Thoracic aorta (tissue), 2 donors: ENCODE measurements around the gene EXO1. TPM values are rescaled to one million over a fixed set of nuclear protein-coding genes. Genes with fewer than 3 reads are reported as not detected.

ENCODE experiments used
- ATAC-seq: fragments of 150-250 bp; one replicate; pipeline ENCODE4 v1.8.0; 2017; ENCODE audit warnings: low read depth; ENCODE audit not compliant: insufficient number of reproducible peaks, low FRiP score
- DNase-seq: peaks from one replicate; pipeline ENCODE4 v3.0.0-alpha.2; 2020; ENCODE audit warnings: low spot score
- H3K27ac ChIP-seq, 2 donors: fragments of 200-600 bp; sonication (generic); 1 replicate in 1 of 2; 2 replicates in 1 of 2; pipeline ENCODE4 v1.5.1; 2016; ENCODE audit warnings: mild to moderate bottlenecking in 2 of 2, moderate library complexity in 2 of 2
- H3K27me3 ChIP-seq: fragments of 200-600 bp; sonication (generic); replicated peaks from 2 replicates; pipeline ENCODE4 v1.6.0; 2016; ENCODE audit warnings: mild to moderate bottlenecking; ENCODE audit not compliant: insufficient read depth
- H3K36me3 ChIP-seq: fragments of 200-600 bp; sonication (generic); one replicate; pipeline ENCODE4 v1.5.1; 2016
- H3K4me1 ChIP-seq, 2 donors: fragments of 200-600 bp; sonication (generic); 1 replicate in 1 of 2; 2 replicates in 1 of 2; pipeline versions ENCODE4 v1.5.1 to v1.6.0; 2016; ENCODE audit warnings: low read depth in 2 of 2, mild to moderate bottlenecking in 1 of 2; ENCODE audit not compliant: control insufficient read depth in 1 of 2
- H3K4me3 ChIP-seq: fragments of 200-600 bp; sonication (generic); 2 replicates; pipeline ENCODE4 v1.5.1; 2016; ENCODE audit warnings: mild to moderate bottlenecking
- H3K9me3 ChIP-seq: fragments of 200-600 bp; sonication (generic); 2 replicates; pipeline ENCODE4 v1.5.1; 2016
- CTCF ChIP-seq: fragments of 200-600 bp; sonication (generic); IDR thresholded peaks from one replicate; pipeline ENCODE4 v1.5.1; 2019; ENCODE audit warnings: antibody characterized with exemption
- total RNA-seq, 2 donors: library from RNA; depleted of rRNA; stranded (reverse); fragments of >200 nt; gene quantifications; one replicate each; pipeline versions ENCODE4 v1.1.0 to v1.2.3, GENCODE V29; 2016

Gene EXO1
- total RNA-seq, 2 donors from 2014 or later = 0.42 TPM; not detected in 1

GRCh38 chr1:241857131-241857530, 9.1 kb downstream of the EXO1 start:
- Histone ChIP-seq H3K4me3 (no peak overlapping the region), H3K9me3 (no peaks in the 10 kb centered on the region), H3K27me3 (no peaks in the 10 kb centered on the region), H3K4me1 (no peaks in the 10 kb centered on the region), H3K36me3 (no peaks in the 10 kb centered on the region), H3K27ac (no peak overlapping the region)
- no peak for TF ChIP-seq CTCF
- no peak for DNase-seq
- no peak for ATAC-seq

GRCh38 chr1:241860922-241861321, 12.9 kb downstream of the EXO1 start:
- Histone ChIP-seq H3K9me3 (no peaks in the 10 kb centered on the region), H3K27ac (no peak overlapping the region), H3K4me3 (no peak overlapping the region), H3K36me3 (no peaks in the 10 kb centered on the region), H3K4me1 (no peaks in the 10 kb centered on the region), H3K27me3 (no peaks in the 10 kb centered on the region)
- DNase-seq = no peak
- no peak for TF ChIP-seq CTCF
- ATAC-seq = no peak

- Histone ChIP-seq H3K36me3 (no peaks in the 10 kb centered on the region), H3K4me1 (no peaks in the 10 kb centered on the region), H3K27me3 (no peaks in the 10 kb centered on the region), H3K9me3 (no peaks in the 10 kb centered on the region), H3K4me3 (no peak overlapping the region), H3K27ac (no peak overlapping the region)
- ATAC-seq (no peak), DNase-seq (no peak)
- TF ChIP-seq CTCF = no peak
Measured at GRCh38 chr1:241869022-241869421, 21.0 kb downstream of the EXO1 start.

GRCh38 chr1:241870336-241870735, 22.3 kb downstream of the EXO1 start:
- no peaks in the 10 kb centered on the region for H3K9me3 ChIP-seq
- no peaks in the 10 kb centered on the region for H3K27me3 ChIP-seq
- H3K36me3 ChIP-seq = no peaks in the 10 kb centered on the region
- H3K4me3 ChIP-seq = no peak overlapping the region
- no peak overlapping the region for H3K27ac ChIP-seq
- no peak for ATAC-seq
- DNase-seq = no peak
- no peak for TF ChIP-seq CTCF
- H3K4me1 ChIP-seq = no peaks in the 10 kb centered on the region

GRCh38 chr1:241870746-241871430, 22.9 kb downstream of the EXO1 start:
- no peaks in the 10 kb centered on the region for H3K36me3 ChIP-seq
- H3K9me3 ChIP-seq = no peaks in the 10 kb centered on the region
- TF ChIP-seq CTCF = no peak
- DNase-seq = no peak
- H3K4me1 ChIP-seq = no peaks in the 10 kb centered on the region
- ATAC-seq = no peak
- no peaks in the 10 kb centered on the region for H3K27me3 ChIP-seq
- H3K4me3 ChIP-seq = no peak overlapping the region
- H3K27ac ChIP-seq = no peak overlapping the region
